HT-29 (cell line): ENCODE measurements around the gene ITPA. TPM values are rescaled to one million over a fixed set of nuclear protein-coding genes. Genes with fewer than 3 reads are reported as not detected.
"Not testable (repeated sequence)": the region's sequence is repeated elsewhere in the genome, so short reads cannot be mapped to it uniquely, and the experiment has no call there.

Experiments
- DNase-seq: peaks from one replicate; pipeline ENCODE4 v3.0.0-alpha.2; 2015; ENCODE audit warnings: low spot score
- total RNA-seq: library from RNA; depleted of rRNA; stranded (reverse); fragments of >200 nt; shearing (Covaris generic); gene quantifications from 2 replicates; pipeline ENCODE4 v1.2.3, GENCODE V29; 2014

The ITPA gene
- total RNA-seq, 1 experiment from 2014 or later, result 132 TPM

- DNase-seq, result no peak
Observed at GRCh38 chr20:3199976-3200755, 9.1 kb upstream of the ITPA start.

GRCh38 chr20:3202965-3203314 is 6.4 kb upstream of the ITPA start:
- DNase-seq, result no peak

- peak; percentile 50 for DNase-seq
Observed at GRCh38 chr20:3203315-3204123, 5.8 kb upstream of the ITPA start.

GRCh38 chr20:3204124-3204794 is 5.0 kb upstream of the ITPA start, which contains the start of gene DDRGK1:
Gene DDRGK1, minus strand, starts transcription at chr20:3204682. Its CDS starts 55 bp downstream, at chr20:3204627.
- peak; percentile 89 for DNase-seq

GRCh38 chr20:3208786-3209256 is 477 bp upstream of the ITPA start:
- peak; percentile 29 for DNase-seq

DNA sequence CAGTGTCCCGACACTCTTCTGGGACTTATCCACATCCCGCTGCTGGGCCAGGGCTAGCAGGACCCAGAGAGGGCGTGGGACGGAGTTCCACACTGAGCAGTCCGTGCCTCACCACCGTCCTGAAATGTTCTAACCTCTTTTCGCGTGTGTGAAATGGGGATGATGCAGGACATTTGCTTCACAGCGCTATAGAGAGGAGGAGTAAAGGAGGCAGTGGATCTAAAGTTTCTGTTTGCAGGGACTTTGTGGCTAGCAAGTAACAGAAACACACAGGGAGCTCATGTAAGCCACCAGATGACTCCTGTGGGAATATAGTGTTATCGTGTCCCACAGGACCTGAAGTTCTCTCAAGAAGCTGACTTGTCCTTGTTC is 634 bp downstream of the ITPA start:
- peak; percentile 34 for DNase-seq

DNA sequence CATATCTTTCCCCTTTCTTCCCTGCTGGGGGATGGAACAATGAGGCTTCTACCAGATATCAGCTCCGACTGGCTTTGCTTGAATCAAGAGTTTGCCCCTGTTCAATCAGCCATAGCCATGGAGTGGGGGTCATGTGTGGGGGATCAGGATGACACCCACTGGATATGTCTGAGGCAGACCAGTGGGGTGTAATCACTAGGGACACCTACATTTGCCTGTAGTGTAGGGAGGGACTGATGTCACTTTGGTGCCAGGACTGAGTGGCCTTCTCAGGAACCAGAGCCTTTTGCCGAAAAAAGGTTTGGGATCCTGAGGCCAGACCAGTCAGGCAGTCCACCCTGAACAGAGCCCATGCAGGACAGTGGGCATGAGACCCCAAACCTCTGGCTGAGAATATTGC is 1.0 kb downstream of the ITPA start:
- no peak for DNase-seq

DNA sequence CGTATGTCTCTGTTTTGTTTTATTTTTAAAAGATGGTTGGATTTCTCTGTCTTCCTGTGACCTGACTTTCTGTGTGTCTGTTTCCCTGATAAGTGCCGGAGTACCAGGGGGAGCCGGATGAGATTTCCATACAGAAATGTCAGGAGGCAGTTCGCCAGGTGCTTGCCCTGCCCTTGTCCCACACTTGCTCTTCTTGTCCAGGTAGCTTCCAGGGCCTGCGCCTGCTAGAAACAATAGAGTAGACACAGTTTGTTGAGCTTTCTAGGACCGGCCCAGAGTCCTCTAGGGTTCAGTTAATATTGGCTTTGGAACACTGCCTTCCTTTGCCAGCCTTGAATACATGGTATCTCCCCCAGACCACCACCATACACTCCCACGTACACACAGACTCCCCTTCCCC is 3.9 kb downstream of the ITPA start:
- no peak for DNase-seq

DNA sequence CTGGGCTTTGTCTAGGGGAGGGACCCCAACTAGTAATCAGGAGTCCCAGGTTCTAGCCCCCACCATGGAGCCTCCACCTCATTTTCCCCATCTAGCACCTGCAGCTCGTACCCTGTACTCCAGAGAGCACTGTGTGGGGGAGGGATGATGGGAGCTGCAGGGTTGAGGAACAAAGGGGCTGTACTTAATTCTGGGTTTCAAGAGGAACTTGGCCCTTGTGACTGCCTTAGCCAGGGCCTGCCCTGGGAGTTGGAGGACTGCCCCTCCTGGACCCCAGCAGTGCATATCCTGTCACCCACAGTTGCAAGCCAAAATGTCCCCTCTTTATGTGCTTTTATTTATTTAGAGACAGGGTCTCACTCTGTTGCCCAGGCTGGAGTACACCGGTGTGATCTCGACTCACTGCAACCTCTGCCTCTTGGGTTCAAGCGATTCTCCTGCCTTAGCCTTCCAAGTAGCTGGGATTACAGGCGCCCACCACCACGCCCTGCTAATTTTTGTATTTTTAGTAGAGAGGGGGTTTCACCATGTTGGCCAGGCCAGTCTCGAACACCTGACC is 6.1 kb downstream of the ITPA start:
- not testable (repeated sequence) for DNase-seq

GRCh38 chr20:3218307-3218988 is 9.2 kb downstream of the ITPA start:
- DNase-seq, result peak; percentile 48

GRCh38 chr20:3221398-3222226 is 12.3 kb downstream of the ITPA start:
- peak; percentile 48 for DNase-seq

- no peak for DNase-seq
Observed at GRCh38 chr20:3222635-3223600, 13.6 kb downstream of the ITPA start.

- DNase-seq, result no peak
Observed at GRCh38 chr20:3223651-3223993, 14.3 kb downstream of the ITPA start.

- DNase-seq, result no peak
Observed at GRCh38 chr20:3223994-3224680, 14.8 kb downstream of the ITPA start.

DNA sequence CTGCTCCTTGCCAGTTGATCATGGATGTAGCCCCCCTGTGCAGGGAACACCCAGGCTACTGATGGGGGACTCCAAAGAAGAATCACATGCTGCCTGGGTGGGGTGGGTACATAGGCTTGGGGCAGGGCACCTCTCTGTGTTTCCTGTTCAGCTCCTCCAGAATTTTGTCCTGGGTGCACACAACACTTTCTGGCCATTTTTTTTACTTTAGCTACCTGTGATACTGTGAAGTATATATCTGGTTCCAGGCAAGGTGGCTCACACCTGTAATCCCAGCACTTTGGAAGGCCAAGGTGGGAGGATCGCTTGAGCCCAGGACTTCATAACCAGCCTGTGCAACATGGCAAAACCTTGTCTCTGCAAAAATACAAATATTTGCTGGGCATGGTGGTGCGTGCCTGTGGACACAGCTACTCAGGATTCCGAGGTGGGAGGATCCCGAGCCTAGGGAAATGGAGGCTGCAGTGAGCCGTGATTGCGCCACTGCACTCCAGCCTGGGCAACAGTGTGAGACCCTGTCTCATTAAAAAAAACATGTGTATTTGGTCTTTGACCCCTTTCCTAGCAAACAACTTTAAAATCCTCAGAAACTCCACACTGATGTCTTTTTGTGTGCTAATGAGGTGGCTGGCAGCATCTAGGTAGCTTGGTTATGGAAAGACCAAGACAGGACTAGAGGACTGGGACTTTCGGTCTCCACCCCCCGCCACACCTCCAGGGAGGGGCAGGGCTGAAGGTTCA is 15.6 kb downstream of the ITPA start:
- no peak for DNase-seq

- DNase-seq, result no peak
Observed at GRCh38 chr20:3226093-3226492, 16.8 kb downstream of the ITPA start.

DNA sequence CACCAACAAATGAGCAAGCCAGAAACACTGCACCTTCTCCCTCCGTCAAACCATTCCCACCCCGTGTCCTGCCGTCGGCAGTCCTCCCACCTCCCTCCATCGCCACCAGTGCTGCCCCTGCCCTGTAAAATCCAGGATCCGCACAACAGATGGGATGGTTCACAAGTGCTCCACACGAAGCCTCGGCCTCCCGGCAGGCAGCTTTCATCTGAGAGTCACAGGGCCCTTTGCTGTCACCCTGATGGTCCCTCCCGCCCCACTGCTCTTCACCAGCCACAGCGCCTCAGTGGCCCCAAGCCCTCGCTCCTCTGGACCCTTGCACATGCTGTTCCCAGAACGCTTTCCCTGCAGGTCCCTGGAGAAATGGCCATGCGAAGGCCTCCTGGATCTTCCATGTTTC is 17.6 kb downstream of the ITPA start:
- no peak for DNase-seq

- peak; percentile 49 for DNase-seq
Observed at GRCh38 chr20:3227506-3227905, 18.2 kb downstream of the ITPA start.
